NCI-H146 treated with DMSO at 0.1 percent for 48 hours (cell line): Measurements from ENCODE around the gene MPV17L.
"Not testable (repeated sequence)": the region's sequence is repeated elsewhere in the genome, so short reads cannot be mapped to it uniquely, and the experiment has no call there.

Source experiments
- DNase-seq: peaks from one replicate; lab custom pipeline; 2025; ENCODE audit not compliant: unreplicated experiment; lab: John Stamatoyannopoulos, UW

The MPV17L gene

DNA sequence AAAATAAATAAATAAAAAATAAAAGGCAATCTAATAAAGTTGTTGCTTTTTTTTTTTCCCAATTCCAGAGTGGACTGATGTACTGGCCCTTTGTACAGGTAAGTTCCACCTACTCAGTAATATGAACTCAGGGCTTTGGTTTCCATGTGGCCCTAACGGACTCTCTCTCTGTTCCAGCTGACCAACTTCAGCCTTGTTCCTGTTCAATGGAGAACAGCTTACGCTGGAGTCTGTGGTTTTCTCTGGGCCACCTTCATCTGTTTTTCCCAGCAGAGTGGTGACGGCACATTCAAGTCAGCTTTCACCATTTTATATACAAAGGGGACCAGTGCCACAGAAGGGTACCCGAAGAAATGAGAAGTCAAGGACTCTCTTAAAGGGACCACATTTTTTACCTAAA, 12.2 kb downstream of the MPV17L start:
- DNase-seq, result not testable (repeated sequence)

DNA sequence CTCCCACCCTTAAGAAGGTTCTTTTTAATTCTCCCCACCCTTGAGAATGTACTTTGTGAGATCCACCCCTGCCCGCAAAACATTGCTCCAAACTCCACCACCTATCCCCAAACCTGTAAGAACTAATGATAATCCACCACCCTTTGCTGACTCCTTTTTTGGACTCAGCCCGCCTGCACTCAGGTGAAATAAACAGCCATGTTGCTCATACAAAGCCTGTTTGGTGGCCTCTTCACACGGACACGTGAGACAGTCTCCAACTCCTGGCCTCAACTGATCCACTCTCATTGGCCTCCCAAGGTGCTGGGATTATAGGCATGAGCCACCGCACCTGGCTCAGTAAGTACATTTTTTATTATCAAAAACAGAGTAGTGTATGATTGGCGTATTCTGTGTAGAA, 13.9 kb downstream of the MPV17L start:
- not testable (repeated sequence) for DNase-seq

DNA sequence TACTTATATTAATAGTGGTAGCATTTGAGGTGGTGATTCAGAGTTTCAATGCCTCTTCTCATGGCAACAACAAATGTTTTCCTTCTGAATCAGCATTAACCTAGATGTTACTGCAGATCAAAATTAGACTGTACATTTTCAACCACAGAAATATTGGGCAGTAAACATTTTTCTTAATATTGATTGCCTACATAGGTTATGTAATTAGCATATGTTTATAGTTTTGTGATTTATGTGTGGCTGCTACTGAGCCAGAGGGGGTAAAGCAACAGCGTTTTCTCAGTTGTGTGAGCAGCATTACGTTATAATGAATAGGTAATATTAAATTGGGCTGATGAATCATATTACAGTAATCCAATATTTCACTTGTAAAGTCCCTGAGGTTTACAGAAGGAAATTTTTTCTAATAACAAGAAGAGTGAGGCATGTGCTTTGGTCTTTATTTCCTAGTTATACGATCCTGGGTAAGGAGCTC, 20.0 kb downstream of the MPV17L start:
- DNase-seq, result no peak

DNA sequence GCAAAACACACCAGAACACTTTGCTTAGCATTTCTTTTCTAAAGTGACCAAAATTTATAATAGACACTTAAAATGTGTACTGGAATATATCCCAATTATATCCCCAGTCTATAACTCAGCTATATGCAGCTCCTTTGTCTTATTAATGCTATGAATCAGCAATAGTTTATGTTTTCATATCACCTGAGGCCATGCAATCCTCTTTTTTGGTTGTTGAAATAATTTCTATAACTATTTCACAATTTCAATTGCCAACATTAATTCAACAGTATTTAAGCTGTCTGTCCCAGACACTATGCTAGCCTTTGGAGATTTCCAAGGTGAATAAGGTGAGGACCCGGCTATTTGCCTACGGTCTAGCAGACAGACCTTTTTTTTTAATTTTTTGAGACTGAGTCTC, 21.6 kb downstream of the MPV17L start:
- DNase-seq, result no peak

DNA sequence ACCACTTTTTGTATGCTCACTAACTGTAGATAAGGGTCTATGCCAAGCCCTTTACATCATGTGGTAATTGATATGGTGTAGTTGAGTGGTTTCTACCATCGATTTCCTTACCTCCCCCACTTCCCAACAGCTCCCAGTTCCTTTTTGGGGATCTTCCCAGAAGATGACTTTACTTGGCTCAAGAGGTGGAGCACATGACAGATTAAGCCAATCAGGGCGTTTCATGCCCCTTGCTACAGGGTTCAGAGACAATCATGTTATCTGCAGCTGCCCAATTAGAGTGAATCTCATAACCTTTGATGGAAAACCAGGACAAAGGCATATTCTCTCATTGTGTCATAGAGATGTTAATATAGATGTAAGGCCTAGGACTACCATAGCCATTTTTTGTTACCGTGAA, 22.7 kb downstream of the MPV17L start:
- no peak for DNase-seq

DNA sequence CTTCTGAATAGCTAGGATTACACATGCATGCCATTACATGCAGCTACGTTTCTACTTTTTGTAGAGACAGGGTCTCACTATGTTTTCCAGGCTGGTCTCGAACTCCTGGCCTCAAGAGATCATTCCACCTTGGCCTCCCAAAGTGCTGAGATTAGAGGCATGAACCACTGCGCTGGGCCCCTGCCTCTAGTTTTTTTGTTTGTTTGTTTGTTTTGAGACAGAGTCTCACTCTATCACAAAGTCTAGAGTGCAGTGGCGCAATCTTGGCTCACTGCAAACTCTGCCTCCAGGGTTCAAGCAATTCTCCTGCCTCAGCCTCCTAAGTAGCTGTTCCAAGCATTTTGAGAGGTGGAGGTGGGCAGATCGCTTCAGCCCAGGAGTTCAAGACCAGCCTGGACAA, 26.1 kb downstream of the MPV17L start:
- not testable (repeated sequence) for DNase-seq

DNA sequence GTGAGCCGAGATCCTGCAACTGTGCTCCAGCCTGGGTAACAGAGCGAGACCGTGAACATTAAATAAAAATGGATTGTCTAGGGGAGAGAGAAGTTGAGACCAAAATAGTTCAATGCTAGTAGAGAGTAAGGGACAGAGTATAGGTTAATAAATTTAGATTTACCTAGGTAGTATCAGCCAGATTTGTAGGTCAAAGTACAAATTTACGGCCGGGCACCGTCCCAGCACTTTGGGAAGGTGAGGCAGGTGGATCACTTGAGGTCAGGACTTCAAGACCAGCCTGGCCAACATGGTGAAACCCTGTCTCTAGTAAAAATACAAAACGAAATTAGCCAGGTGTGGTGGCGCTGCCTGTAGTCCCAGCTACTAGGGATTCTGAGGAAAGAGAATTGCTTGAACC, 26.7 kb downstream of the MPV17L start:
- no peak for DNase-seq

DNA sequence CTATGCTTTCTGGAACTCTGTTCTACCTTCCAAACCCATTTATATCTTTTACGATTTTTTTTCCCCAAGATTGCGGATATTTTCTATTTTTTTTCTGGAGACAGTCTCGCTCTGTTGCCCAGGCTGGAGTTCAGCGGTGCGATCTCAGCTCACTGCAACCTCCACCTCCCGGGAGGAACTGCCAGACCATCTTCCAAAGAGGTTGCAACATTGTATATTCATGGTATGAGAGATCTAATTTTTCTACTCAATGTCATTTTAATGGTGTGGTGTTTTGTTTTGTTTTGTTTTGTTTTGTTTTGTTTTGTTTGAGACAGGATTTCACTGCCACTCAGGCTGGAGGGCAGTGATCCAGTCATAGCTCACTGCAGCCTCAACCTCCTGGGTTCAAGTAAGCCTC, 30.3 kb downstream of the MPV17L start:
- DNase-seq, result no peak

DNA sequence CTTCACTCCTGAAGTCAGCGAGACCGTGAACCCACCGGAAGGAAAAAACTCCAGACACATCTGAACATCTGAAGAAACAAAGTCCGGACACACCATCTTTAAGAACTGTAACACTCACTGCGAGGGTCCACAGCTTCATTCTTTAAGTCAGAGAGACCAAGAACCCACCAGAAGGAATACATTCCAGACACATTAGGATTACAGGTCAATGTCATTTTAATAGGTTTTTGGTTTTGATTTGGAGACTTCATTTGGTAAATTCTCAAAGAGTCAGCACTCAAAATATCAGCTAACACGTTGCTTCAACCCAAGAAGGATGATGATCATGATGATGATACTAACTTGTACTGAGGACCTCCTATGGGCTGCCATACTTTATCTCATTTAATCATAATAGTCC, 31.2 kb downstream of the MPV17L start:
- DNase-seq, result no peak

DNA sequence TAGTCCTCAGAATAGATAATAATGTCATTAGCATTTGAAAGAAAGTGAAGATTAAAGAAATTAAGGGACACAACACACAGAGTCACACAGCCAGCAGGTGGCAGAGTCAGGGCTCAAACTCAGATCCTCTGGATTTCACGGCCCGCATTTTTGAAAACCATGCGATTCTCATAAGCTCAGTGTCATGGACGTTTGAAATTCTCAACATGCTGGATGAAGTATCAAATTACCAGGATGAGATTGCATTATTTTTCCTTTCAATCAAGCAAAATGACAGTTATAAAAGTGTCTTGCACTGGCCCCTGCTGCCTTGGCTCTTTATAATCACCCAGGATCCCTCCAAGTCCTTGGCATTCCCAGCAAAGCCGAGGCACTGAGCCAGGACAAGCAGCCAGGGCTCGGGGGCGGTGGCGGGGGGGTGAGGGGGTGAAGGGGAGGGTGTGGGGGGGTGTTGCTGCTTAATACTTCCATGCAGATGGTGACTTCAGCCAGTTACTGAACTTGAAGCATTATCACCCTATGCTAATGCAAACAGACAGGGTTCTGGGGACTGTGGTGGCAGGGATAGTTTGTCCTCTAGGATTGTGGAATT, 32.2 kb downstream of the MPV17L start:
- DNase-seq, result no peak

DNA sequence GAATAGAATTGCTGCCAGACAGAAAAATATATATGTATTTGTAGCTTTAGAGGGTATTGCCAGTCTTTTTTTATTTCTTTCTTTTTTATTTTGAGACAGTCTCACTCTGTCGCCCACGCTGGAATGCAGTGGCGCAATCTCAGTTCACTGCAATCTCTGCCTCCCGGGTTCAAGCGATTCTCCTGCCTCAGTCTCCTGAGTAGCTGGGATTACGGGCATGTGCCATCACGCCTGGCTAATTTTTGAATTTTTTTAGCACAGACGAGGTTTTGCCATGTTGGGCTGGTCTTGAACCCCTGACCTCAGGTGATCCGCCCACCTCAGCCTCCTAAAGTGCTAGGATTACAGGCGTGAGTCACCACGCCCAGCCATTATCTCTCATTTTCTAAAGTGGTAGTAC, 35.3 kb downstream of the MPV17L start:
- not testable (repeated sequence) for DNase-seq

DNA sequence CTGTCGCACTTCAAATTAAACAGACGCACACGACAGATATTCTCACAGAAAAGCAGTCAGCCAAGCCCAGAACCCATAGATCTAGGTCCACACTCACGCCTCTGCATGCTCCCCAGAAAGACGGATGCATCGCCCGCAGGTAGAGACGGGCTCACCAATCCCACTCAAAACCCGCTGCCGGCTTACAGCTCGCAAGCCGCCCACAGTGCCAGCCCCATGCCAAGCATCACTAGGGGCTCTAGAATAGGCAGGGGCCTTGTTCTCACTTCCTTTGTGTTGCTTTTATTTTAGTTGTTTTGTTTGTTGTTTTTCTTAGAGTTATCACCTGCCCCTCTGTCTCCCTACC, 38.5 kb downstream of the MPV17L start:
- DNase-seq, result peak; percentile 36

DNA sequence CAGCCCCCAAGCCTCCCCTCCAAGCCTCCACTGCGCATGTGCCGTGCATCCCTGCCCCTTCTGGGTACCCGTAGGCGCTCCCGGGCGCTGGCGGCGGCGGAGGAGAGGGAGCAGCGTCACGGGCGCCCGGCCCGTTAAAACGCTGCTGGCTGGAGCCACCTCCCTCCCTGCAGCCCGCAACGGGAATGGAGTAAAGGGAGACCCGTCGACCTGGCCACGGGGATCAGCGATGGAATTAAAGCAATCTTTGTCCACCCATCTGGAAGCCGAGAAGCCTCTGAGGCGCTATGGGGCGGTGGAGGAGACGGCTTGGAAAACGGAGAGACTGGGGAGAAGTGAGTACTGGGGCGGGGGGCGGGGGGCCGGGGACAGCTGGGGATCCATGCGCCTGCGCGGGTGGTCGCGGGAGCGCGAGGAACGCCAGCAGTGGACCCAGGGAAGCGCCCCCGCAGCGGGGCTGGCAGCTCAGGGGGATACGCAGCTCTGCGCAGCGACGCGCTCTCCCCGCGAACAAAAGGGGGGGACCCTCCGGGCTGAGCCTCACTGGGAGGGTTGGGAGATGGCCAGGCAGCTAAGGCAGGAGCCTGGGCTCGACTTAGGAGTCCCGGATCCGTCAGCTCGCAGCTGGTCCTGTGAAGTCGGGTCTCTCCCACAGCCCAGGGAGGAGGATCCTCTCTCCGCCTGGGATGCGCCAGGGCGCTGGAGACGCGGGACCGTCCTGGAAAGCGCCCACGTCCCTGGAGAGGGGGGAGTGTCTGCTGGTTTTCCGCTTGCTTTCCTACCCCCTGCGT, 39.1 kb downstream of the MPV17L start, which contains the start of gene BMERB1:
BMERB1 (plus strand) TSS at position 164 of the 791 bp plus-strand sequence; CDS start at position 230, 66 bp downstream.
- no peak for DNase-seq

DNA sequence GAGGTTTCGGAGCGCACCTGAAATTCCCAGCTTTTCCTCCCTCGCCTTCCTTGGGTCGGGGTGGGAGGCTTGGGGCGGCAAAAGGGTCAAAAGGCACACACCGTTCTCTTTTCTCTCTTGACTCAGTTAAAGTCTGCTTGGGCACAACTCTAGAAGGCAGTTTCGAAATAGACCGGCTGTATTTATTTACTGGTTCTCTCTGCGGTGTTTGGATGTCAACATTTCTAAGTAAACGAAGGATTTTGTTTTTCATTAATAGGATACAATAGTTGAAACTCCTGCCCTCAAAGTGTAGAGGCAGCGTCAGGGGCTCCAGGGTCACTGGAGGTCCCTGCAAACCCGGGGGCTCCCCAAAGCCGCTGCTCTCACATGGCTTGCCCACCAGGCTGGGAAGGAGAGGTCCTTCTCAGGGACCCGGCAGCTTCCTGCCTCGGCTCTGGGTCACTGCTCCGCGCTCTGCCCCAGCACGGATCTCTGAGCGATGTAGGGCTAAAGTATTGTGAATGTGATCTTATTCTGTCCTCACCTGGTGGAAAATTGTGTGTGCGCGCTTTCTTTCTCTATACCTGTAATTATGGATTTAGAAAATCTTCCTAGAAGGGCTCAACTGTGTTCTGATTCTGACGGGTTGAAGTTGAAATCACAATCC, 39.8 kb downstream of the MPV17L start:
- no peak for DNase-seq

DNA sequence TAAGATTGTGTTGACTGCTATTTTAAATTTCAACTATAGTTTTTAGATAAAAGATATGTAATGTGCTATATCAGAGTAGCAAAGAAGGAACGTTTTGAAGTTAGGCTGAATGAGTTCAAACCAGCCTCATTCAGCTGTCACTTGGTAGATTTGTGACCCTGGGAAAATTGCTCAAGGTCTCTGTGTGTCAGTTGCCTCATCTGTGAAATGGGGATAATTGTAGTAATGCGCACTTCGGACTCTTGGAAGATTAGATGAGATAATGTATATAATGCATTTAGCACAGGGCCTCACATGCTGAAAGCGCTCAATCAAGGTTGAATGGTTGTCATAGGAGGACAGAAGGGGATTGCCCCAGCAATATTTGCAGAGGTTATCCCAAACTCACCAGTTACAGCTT, 43.5 kb downstream of the MPV17L start:
- no peak for DNase-seq

DNA sequence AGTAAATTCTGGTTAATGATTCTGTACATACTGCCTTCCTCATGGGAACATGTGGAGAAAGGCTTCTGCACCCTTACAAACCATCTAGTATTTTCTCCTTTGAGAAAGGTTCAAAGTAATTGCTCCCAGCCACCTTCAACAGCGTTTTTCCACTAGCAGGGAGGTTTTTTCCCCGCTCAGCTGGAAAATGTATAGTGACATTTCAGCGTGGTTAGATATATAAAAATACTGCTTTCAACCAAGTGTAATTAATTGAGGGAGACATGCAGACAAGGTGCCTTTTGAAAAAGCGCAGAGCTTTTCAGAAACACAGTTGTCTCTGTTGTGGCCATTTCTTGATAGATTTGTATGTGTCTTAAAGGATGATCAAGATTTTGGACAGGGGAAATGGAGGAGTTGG, 44.0 kb downstream of the MPV17L start:
- DNase-seq, result no peak

DNA sequence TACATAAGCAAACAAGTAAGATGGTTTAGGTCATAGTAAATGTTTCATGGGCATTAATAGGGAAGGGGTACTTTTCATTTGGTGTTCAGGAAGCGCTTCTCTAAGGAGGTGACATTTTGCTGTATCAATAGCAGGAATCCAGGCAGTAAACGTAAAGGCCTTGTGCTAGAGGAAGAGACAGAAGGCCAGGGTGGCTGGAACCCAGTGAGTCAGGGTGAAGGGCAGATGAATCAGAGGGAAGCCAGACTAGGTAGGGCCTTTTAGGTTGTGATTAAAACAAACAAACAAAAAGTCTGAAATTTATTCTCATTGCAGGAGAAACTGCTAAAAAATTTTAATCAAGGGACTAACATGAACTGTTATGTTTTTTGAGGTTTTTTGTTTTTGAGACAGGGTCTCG, 45.3 kb downstream of the MPV17L start:
- no peak for DNase-seq

DNA sequence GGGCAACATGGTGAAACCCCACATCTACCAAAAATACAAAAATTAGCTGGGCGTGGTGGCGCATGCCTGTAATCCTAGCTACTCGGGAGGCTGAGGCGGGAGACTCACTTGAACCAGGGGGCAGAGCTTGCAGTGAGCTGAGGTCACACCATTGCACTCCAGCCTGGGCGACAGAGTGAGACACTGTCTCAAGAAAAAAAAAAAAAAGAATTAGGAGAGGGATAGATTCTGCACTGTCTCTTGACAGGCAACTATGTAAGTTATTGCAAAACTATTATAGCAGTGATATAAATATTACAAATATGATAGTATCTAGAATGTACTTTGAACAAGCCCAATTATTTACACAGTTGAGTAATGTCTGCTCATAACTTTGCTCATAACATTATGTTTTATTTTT, 46.6 kb downstream of the MPV17L start:
- DNase-seq, result not testable (repeated sequence)

DNA sequence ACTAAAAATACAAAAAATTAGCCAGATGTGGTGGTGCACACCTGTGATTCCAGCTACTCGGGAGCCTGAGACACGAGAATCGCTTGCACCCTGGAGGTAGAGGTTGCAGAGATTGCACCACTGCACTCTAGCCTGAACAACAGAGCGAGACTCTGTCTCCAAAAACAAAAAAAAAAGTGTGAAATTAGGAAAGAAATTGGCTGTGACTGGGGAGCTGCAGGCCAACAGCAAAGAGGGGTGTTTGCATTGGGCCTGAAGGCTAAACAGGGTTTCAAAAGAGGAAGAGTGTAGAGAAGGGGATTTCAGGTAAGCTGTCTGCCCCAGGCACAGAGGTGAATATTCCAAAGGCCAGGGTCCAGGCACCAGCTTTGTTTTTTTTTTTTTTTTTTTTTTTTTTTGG, 48.2 kb downstream of the MPV17L start:
- DNase-seq, result no peak

DNA sequence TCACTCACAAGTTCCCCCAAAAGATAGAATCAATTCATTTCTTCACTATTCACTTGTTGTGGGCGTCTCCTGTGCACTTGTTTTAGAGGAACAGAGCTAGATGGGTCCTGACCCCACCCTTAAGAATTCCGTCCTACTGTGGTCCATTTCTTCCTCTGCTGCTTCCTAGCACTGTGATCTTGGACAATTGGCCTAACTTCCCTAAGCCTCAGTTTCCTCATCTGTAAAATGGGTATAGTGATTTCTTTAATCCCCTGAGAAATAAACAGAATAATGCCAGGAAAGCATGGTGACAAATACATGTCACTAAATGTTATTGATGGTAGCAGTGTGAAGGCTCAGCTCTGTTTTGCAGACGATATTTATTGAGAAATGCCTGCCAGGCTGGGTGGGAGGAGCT, 48.7 kb downstream of the MPV17L start:
- DNase-seq, result no peak

DNA sequence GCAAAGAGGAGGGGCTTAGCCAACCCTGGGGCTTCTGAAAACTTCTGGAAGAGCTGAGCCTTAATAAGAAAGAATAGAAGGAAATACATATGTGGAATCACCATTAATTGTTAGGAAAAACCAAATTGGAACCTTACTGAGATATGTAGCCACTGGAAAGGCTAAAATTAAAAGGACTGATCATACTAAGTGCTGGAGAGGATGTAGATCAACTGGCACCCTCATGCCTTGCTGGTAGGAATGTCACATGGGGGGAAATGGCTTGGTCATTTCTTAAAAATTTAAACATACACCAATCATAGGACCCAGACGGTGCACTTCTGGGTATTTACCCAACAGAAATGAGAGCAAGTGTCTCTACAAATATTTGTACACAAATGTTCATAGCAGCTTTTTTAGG, 49.9 kb downstream of the MPV17L start:
- DNase-seq, result no peak

DNA sequence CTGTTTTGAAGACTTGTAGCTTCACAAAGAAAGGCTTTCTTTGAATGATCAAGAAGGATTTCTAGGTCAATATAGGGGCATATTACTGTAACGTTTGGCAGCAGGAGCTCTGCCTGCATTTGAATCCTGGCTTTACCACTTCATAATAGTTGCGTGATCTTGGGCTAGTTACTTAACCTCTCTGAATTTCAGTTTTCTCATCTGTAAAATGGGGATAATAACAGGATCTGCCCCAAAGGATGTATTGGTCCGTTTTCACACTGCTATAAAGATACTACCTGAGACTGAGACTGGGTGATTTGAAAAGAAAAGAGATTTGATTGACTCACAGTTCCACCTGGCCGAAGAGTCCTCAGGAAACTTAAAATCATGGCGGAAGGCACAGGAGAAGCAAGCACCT, 51.3 kb downstream of the MPV17L start:
- DNase-seq, result no peak
